ENCODE results near the gene TANGO6.

Gene TANGO6

GRCh38 chr16:68915589-68915988 lies 72.3 kb downstream of the TANGO6 start:
- TF ChIP-seq CTCF (IDR thresholded peaks at IDR 0.05; ENCODE audit: control extremely low read depth, extremely low read depth, low read depth, missing control alignments): no peak
- CTCF ChIA-PET: interaction anchor here (1.1 kb wide), 1 partner anchor 235 kb away, joined by 3 read pairs; no protein-coding TSS in a partner anchor
- DNase-seq (ENCODE audit: extremely low spot score): no peak
- POLR2A ChIA-PET: no interaction called here

GRCh38 chr16:68917541-68917940 lies 74.2 kb downstream of the TANGO6 start:
- POLR2A ChIA-PET: interaction anchor here (0.6 kb wide), 1 partner anchor 14 kb away, joined by 6 read pairs; no protein-coding TSS in a partner anchor
- TF ChIP-seq CTCF (IDR thresholded peaks at IDR 0.05; ENCODE audit: control extremely low read depth, extremely low read depth, low read depth, missing control alignments): no peak
- CTCF ChIA-PET: interaction anchor here (0.8 kb wide), 1 partner anchor 15 kb away, joined by 3 read pairs; no protein-coding TSS in a partner anchor
- no peak for DNase-seq (ENCODE audit: extremely low spot score)

- no peak for TF ChIP-seq CTCF (IDR thresholded peaks at IDR 0.05; ENCODE audit: control extremely low read depth, extremely low read depth, low read depth, missing control alignments)
- ChIA-PET POLR2A (no interaction called here), CTCF (interaction anchor here (2.5 kb wide), 1 partner anchor 9 kb away, joined by 7 read pairs; no protein-coding TSS in a partner anchor)
- DNase-seq (ENCODE audit: extremely low spot score): no peak
Observed at GRCh38 chr16:68920349-68920748, 77.0 kb downstream of the TANGO6 start.

- CTCF ChIA-PET: no interaction called here
- POLR2A ChIA-PET: no interaction called here
- no peak for DNase-seq (ENCODE audit: extremely low spot score)
- TF ChIP-seq CTCF (IDR thresholded peaks at IDR 0.05; ENCODE audit: control extremely low read depth, extremely low read depth, low read depth, missing control alignments): no peak
Observed at GRCh38 chr16:68921637-68922036, 78.3 kb downstream of the TANGO6 start.

- ChIA-PET POLR2A (no interaction called here), CTCF (interaction anchor here (2.3 kb wide), 1 partner anchor 14 kb away, joined by 9 read pairs; no protein-coding TSS in a partner anchor)
- DNase-seq (ENCODE audit: extremely low spot score): no peak
- no peak for TF ChIP-seq CTCF (IDR thresholded peaks at IDR 0.05; ENCODE audit: control extremely low read depth, extremely low read depth, low read depth, missing control alignments)
Observed at GRCh38 chr16:68923116-68923515, 79.8 kb downstream of the TANGO6 start.

GRCh38 chr16:68927018-68927417 lies 83.7 kb downstream of the TANGO6 start:
- DNase-seq (ENCODE audit: extremely low spot score): no peak
- POLR2A ChIA-PET: no interaction called here
- CTCF ChIA-PET: interaction anchor here (1.3 kb wide), 1 partner anchor 16 kb away, joined by 3 read pairs; no protein-coding TSS in a partner anchor
- TF ChIP-seq CTCF (IDR thresholded peaks at IDR 0.05; ENCODE audit: control extremely low read depth, extremely low read depth, low read depth, missing control alignments): no peak
